HepG2 (cell line): Measurements from ENCODE around the gene MLST8. TPM values are rescaled to one million over a fixed set of nuclear protein-coding genes. Genes with fewer than 3 reads are reported as not detected.

Experiments
- HHEX ChIP-seq: IDR thresholded peaks from 2 replicates; pipeline ENCODE4 v1.6.1; 2016; ENCODE audit warnings: control low read depth
- HMG20B ChIP-seq: conservative IDR thresholded peaks from 2 replicates; pipeline ENCODE4 v1.6.1; 2016; ENCODE audit warnings: missing genetic modification reagents, missing compliant biosample characterization
- KLF11 ChIP-seq: IDR thresholded peaks from 2 replicates; pipeline ENCODE4 v1.6.1; 2016; ENCODE audit warnings: missing compliant biosample characterization
- NFKBIZ ChIP-seq: IDR thresholded peaks from 2 replicates; pipeline ENCODE4 v1.6.1; 2018; ENCODE audit warnings: missing genetic modification reagents, missing compliant biosample characterization
- RORA ChIP-seq: sonication (generic); formaldehyde crosslinking; IDR thresholded peaks from 2 replicates; pipeline ENCODE4 v1.5.0; 2020; ENCODE audit warnings: mild to moderate bottlenecking, missing genetic modification reagents, moderate library complexity
- SETDB1 ChIP-seq: sonication (generic); formaldehyde crosslinking; IDR thresholded peaks from 2 replicates; pipeline ENCODE4 v1.5.1; 2020; ENCODE audit warnings: missing genetic modification reagents, mild to moderate bottlenecking, borderline replicate concordance
- SMC3 ChIP-seq: IDR thresholded peaks from 2 replicates; pipeline ENCODE4 v1.6.1; 2011; ENCODE audit warnings: low read length, improper control_type of control experiment
- ZNF326 ChIP-seq: sonication (generic); formaldehyde crosslinking; IDR thresholded peaks from 2 replicates; pipeline ENCODE4 v1.4.0; 2020; ENCODE audit warnings: missing genetic modification reagents, borderline replicate concordance
- ZNF331 ChIP-seq: sonication (generic); formaldehyde crosslinking; IDR thresholded peaks from 2 replicates; pipeline ENCODE4 v1.4.0; 2020; ENCODE audit warnings: missing genetic modification reagents
- ZNF333 ChIP-seq: sonication (generic); formaldehyde crosslinking; IDR thresholded peaks from 2 replicates; pipeline ENCODE4 v1.4.0; 2020; ENCODE audit warnings: mild to moderate bottlenecking, missing genetic modification reagents, borderline replicate concordance
- ZNF577 ChIP-seq: sonication (generic); formaldehyde crosslinking; IDR thresholded peaks from 2 replicates; pipeline ENCODE4 v1.4.0; 2020; ENCODE audit warnings: mild to moderate bottlenecking, low read depth, missing genetic modification reagents, borderline replicate concordance
- ZNF619 ChIP-seq: sonication (generic); formaldehyde crosslinking; IDR thresholded peaks from 2 replicates; pipeline ENCODE4 v1.4.0; 2020; ENCODE audit warnings: mild to moderate bottlenecking, missing genetic modification reagents
- ZNF670 ChIP-seq: sonication (generic); formaldehyde crosslinking; IDR thresholded peaks from 2 replicates; pipeline ENCODE4 v1.8.0; 2022; ENCODE audit warnings: mild to moderate bottlenecking, missing genetic modification reagents, borderline replicate concordance
- polyA plus RNA-seq, 8 experiments: library from polyadenylated mRNA; depleted of rRNA in 3 of 8; stranded (reverse) in 7 of 8; unstranded in 1 of 8; fragments of >200 nt; fragmentation: Illumina TruSeq in 4 of 8; extraction: Trizol in 4 of 8; gene quantifications; 2 replicates each; pipeline versions ENCODE4 v1.2.1 to v1.2.3, GENCODE V29; 2011 to 2016; ENCODE audit warnings: low read depth in 4 of 8, missing spikeins in 1 of 8, mixed read lengths in 1 of 8; ENCODE audit not compliant: insufficient read depth in 1 of 8
- total RNA-seq, 5 experiments: library from RNA; depleted of rRNA; stranded (reverse); fragments of >200 nt; fragmentation: Illumina TruSeq; extraction: Trizol; gene quantifications; 2 replicates each; pipeline ENCODE4 v1.2.3, GENCODE V29; 2016; ENCODE audit warnings: low read depth in 1 of 5
- TF ChIP-seq, protein P1 (sequence below): sonication (generic); formaldehyde crosslinking; IDR thresholded peaks from 2 replicates; pipeline ENCODE4 v1.4.0; 2020; ENCODE audit warnings: mild to moderate bottlenecking, missing genetic modification reagents, borderline replicate concordance
- TF ChIP-seq, protein P2 (sequence below): sonication (generic); formaldehyde crosslinking; conservative IDR thresholded peaks from 2 replicates; pipeline ENCODE4 v1.4.0; 2020; ENCODE audit warnings: mild to moderate bottlenecking, missing genetic modification reagents, moderate library complexity
- TF ChIP-seq, protein P3 (sequence below): conservative IDR thresholded peaks from 2 replicates; pipeline ENCODE4 v1.6.1; 2018; ENCODE audit warnings: missing genetic modification reagents
- TF ChIP-seq, protein P4 (sequence below): sonication (generic); formaldehyde crosslinking; IDR thresholded peaks from 2 replicates; pipeline ENCODE4 v1.4.0; 2020; ENCODE audit warnings: missing genetic modification reagents
- TF ChIP-seq, protein P5 (sequence below): sonication (generic); formaldehyde crosslinking; IDR thresholded peaks from 2 replicates; pipeline ENCODE4 v1.5.1; 2020; ENCODE audit warnings: mild to moderate bottlenecking, missing genetic modification reagents, moderate library complexity

Gene MLST8
- total and polyA plus RNA-seq, 2 of the 13 experiments (the other 11 are each of a cell fraction or from before 2014, with no cell fraction given), result 30.8 to 72.7 TPM

DNA sequence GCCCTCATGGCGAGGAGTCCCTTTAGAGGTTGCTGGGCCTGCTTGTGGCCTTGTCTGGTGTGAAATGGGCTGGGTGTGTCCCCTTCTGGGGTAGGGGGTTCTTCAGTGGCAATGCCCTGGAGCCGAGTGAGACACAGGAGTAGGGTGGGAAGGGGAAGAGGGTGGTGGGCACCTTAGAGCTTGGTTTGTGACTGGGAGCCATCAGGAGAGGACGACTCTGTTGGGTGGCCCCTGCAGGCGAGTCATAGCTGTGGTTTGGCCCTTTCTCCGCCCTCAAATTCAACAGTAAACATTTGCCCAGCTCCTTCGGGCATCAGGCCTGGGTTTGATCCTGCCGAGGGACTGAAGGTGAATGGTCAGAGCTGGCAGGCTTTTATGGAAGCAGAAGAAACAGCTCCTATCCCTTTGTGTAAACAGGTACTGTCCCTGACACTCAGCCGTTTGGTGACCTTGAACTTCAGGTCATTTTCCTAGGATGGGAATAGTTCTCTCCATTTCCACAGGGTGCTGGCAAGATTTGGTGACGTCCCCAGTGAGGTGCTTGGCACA is 21.1 kb downstream of the MLST8 start (continued):
- TF ChIP-seq ZNF670 (CRISPR knock-in tag), result no peak
- TF ChIP-seq ZNF333, result no peak
- no peak for TF ChIP-seq RORA
- no peak for TF ChIP-seq SETDB1 (CRISPR knock-in tag)
- TF ChIP-seq, protein P1, sequence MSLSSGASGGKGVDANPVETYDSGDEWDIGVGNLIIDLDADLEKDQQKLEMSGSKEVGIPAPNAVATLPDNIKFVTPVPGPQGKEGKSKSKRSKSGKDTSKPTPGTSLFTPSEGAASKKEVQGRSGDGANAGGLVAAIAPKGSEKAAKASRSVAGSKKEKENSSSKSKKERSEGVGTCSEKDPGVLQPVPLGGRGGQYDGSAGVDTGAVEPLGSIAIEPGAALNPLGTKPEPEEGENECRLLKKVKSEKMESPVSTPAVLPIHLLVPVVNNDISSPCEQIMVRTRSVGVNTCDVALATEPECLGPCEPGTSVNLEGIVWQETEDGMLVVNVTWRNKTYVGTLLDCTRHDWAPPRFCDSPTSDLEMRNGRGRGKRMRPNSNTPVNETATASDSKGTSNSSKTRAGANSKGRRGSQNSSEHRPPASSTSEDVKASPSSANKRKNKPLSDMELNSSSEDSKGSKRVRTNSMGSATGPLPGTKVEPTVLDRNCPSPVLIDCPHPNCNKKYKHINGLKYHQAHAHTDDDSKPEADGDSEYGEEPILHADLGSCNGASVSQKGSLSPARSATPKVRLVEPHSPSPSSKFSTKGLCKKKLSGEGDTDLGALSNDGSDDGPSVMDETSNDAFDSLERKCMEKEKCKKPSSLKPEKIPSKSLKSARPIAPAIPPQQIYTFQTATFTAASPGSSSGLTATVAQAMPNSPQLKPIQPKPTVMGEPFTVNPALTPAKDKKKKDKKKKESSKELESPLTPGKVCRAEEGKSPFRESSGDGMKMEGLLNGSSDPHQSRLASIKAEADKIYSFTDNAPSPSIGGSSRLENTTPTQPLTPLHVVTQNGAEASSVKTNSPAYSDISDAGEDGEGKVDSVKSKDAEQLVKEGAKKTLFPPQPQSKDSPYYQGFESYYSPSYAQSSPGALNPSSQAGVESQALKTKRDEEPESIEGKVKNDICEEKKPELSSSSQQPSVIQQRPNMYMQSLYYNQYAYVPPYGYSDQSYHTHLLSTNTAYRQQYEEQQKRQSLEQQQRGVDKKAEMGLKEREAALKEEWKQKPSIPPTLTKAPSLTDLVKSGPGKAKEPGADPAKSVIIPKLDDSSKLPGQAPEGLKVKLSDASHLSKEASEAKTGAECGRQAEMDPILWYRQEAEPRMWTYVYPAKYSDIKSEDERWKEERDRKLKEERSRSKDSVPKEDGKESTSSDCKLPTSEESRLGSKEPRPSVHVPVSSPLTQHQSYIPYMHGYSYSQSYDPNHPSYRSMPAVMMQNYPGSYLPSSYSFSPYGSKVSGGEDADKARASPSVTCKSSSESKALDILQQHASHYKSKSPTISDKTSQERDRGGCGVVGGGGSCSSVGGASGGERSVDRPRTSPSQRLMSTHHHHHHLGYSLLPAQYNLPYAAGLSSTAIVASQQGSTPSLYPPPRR (CRISPR knock-in tag), result peak; percentile 65; the same call in 1 of the 2 replicates
- TF ChIP-seq NFKBIZ (CRISPR knock-in tag), result peak; percentile 51; the same call in 1 of the 2 replicates
- no peak for TF ChIP-seq SMC3
- TF ChIP-seq, protein P2, sequence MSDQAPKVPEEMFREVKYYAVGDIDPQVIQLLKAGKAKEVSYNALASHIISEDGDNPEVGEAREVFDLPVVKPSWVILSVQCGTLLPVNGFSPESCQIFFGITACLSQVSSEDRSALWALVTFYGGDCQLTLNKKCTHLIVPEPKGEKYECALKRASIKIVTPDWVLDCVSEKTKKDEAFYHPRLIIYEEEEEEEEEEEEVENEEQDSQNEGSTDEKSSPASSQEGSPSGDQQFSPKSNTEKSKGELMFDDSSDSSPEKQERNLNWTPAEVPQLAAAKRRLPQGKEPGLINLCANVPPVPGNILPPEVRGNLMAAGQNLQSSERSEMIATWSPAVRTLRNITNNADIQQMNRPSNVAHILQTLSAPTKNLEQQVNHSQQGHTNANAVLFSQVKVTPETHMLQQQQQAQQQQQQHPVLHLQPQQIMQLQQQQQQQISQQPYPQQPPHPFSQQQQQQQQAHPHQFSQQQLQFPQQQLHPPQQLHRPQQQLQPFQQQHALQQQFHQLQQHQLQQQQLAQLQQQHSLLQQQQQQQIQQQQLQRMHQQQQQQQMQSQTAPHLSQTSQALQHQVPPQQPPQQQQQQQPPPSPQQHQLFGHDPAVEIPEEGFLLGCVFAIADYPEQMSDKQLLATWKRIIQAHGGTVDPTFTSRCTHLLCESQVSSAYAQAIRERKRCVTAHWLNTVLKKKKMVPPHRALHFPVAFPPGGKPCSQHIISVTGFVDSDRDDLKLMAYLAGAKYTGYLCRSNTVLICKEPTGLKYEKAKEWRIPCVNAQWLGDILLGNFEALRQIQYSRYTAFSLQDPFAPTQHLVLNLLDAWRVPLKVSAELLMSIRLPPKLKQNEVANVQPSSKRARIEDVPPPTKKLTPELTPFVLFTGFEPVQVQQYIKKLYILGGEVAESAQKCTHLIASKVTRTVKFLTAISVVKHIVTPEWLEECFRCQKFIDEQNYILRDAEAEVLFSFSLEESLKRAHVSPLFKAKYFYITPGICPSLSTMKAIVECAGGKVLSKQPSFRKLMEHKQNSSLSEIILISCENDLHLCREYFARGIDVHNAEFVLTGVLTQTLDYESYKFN, result peak; percentile 72
- TF ChIP-seq ZNF331 (CRISPR knock-in tag), result peak; percentile 27; the same call in 1 of the 2 replicates
- TF ChIP-seq, protein P3, sequence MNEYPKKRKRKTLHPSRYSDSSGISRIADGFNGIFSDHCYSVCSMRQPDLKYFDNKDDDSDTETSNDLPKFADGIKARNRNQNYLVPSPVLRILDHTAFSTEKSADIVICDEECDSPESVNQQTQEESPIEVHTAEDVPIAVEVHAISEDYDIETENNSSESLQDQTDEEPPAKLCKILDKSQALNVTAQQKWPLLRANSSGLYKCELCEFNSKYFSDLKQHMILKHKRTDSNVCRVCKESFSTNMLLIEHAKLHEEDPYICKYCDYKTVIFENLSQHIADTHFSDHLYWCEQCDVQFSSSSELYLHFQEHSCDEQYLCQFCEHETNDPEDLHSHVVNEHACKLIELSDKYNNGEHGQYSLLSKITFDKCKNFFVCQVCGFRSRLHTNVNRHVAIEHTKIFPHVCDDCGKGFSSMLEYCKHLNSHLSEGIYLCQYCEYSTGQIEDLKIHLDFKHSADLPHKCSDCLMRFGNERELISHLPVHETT (CRISPR knock-in tag), result peak; percentile 74; the same call in 1 of the 2 replicates
- TF ChIP-seq HHEX (CRISPR knock-in tag), result peak; percentile 75
- TF ChIP-seq, protein P4, sequence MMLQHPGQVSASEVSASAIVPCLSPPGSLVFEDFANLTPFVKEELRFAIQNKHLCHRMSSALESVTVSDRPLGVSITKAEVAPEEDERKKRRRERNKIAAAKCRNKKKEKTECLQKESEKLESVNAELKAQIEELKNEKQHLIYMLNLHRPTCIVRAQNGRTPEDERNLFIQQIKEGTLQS (CRISPR knock-in tag), result no peak
- TF ChIP-seq, protein P5, sequence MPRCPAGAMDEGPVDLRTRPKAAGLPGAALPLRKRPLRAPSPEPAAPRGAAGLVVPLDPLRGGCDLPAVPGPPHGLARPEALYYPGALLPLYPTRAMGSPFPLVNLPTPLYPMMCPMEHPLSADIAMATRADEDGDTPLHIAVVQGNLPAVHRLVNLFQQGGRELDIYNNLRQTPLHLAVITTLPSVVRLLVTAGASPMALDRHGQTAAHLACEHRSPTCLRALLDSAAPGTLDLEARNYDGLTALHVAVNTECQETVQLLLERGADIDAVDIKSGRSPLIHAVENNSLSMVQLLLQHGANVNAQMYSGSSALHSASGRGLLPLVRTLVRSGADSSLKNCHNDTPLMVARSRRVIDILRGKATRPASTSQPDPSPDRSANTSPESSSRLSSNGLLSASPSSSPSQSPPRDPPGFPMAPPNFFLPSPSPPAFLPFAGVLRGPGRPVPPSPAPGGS (CRISPR knock-in tag), result no peak
- no peak for TF ChIP-seq KLF11 (CRISPR knock-in tag)
- TF ChIP-seq ZNF577, result no peak
- peak; percentile 71; the same call in 1 of the 2 replicates for TF ChIP-seq HMG20B (CRISPR knock-in tag)
- no peak for TF ChIP-seq ZNF326 (CRISPR knock-in tag)
- TF ChIP-seq ZNF619 (CRISPR knock-in tag), result no peak
